HG02571 (cell line): ENCODE results near the gene BTG2.

ENCODE experiments used
- ATAC-seq: cut with Tn5 transposase; IDR thresholded peaks from one replicate; pipeline ENCODE4 v1.9.1; 2021; ENCODE audit warnings: mild to moderate bottlenecking, moderate library complexity; ENCODE audit not compliant: unreplicated experiment

The BTG2 gene

GRCh38 chr1:203335503-203335902, 30.2 kb downstream of the BTG2 start:
- ATAC-seq = no peak

GRCh38 chr1:203336097-203336496, 30.8 kb downstream of the BTG2 start:
- no peak for ATAC-seq

DNA sequence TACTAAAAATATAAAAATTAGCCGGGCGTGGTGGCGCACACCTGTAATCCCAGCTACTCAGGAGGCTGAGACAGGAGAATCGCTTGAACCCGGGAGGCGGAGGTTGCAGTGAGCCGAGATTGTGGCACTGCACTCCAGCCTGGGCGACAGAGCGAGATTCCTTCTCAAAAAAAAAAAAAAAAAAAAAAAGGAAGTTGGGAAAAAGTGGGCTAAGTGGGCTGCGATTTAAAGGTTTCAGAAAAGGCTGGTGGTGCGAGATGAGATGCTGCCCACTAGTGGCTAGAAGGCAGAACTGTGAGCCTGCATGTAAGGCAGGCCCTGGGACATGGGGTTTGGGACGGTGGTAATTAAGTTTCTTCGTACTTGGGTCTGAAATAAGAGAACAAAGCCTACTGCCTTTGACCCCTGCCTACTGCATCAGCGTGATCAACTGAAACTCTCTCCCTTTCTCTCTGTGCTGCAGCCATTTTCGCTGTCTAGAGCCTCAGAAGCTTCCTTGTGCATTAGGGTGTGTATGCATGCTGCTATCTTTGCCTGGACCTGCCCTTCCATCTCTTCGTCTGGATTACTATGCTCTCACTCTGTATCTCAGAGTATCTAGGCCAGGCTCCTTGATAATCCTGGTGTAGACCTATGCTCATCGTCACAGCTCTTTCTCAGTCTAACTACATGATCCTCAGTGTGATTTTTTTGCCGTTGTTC, 33.2 kb downstream of the BTG2 start:
- ATAC-seq = no peak

- ATAC-seq = no peak
These were observed 34.9 kb downstream of the BTG2 start for GRCh38 chr1:203340112-203340790.

DNA sequence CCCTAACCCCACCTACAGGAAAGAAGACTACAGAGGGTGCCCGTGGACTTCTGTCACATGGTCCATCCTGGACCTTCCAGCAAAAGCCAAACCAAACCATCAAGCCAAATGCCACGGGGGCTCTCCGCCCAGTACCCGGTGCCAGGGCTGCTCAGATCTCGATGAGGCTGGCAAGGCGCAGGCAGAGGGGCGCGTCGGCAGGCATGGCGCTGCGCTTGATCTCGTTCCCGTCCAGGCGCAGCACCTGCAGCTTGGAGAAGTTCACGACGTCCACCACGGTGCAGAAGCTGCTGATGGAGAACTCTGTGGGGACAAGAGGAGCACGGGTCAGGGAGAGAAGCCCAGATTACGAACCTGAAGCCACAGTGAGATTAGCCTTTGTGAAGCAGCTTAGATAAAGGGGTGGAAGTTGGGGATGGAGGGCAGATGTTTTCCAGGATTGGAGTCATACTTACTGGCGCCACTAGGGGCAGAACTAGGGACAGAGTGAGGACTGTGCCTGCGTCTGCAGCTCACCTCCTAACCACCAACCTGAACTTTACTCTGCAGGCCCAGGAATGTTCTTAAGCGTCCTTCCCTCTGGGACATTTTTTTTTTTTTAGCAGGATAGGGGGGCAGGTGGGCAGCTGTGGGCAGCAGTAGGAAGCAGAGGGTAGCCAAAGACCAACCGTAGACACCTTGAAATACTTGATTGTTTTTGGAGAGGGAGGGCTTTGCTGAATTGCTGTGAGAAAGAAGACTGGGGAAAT, 37.0 kb downstream of the BTG2 start:
- ATAC-seq = no peak

GRCh38 chr1:203343956-203344754, 38.8 kb downstream of the BTG2 start:
- ATAC-seq = no peak

- ATAC-seq = no peak
These were observed 40.9 kb downstream of the BTG2 start for GRCh38 chr1:203346060-203346768.

DNA sequence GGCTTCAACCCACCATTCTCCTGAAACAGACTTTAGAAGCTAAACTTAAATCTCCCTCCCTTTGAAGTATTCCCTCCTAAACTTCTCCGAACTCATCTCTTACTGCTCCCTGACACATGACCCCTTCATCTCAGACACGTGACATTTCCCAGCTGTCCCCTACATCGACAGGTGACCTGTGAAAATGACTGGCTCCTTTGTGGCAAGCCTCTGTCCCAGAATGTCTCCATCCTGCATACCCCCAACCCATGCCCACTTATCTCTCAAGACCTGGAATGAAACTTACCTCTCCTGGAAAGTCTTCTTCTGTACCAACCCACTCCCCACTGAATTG, 41.4 kb downstream of the BTG2 start:
- no peak for ATAC-seq

DNA sequence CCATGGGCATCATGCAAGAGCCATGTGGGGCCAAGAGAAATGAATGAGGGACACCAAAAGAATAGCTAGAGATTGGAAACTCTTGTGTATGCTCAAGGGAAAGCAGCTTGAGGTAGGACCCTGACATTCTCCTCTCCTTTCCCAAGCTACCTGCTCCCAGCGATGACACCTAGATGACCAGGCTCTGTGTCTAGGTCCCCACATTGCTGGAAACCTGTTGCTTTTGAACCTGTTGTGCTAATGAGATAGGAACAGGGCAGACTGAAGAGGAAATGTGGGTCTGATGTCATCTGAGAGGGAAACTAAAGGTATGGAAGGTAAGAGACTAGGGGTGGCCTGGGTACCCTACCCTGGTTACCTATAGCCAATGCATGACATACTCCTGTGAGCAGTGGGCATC, 43.8 kb downstream of the BTG2 start:
- no peak for ATAC-seq

GRCh38 chr1:203349773-203350524, 44.6 kb downstream of the BTG2 start:
- ATAC-seq = no peak

DNA sequence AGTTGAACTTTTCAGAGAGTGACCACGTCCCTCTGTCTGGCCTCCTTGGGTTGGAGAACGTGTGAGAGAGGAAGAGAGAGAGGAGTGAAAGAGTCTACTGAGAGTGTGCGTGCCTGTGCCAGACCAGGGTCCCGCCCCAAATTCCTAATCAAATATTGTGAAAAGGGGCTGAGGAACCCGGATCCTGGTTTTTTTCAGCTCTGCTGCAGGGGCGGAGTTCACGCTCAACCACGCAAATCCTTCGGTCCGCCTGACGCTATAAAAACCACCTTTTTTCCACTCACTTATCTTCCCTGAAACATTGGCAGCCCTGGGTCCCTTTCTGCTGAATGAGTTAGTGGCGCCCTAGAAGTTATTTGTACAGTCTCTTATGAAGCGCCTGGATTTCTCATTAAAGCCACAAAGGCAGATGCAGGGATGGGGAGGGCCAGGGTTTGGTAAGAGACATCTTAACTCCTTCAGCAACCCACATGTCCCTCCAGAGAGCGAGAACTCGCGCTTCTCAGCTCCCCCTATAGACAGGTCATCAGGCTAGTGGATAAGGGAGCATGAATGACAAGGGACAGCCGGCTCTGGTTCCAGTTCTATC, 45.8 kb downstream of the BTG2 start, which contains the start of gene FMOD:
Gene FMOD, minus strand, starts transcription at position 86 of the 589 bp plus-strand sequence. CDS start 2,852 bp downstream, outside the sequence.
- ATAC-seq = no peak

DNA sequence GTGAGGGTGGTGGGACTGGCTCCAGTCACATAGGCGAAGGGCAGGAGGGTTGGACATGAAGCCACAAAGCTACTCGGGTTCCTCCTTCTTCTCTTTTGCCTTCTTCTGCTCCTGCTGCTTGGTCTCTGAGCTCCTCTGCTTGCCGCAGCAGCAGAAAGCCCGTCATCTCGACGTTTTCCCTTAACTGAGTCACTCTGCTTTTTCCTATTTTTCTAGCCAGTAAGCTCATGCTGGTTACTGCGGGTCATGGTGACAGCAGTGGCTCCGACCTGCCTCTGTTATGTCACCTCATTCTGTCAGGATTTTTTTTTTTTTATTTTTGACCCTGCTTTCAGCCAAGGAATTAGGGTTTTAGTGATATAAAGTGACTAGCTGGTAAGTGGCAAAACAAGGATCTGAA, 48.2 kb downstream of the BTG2 start:
- ATAC-seq = no peak

- no peak for ATAC-seq
These were observed 48.9 kb downstream of the BTG2 start for GRCh38 chr1:203354246-203354645.

GRCh38 chr1:203359010-203359571, 53.8 kb downstream of the BTG2 start:
- ATAC-seq = no peak
